Measurements from ENCODE around the gene SLC16A8. TPM values are rescaled to one million over a fixed set of nuclear protein-coding genes. Genes with fewer than 3 reads are reported as not detected.

SLC16A8 gene
- total RNA-seq, 4 donors from 2014 or later: not detected

DNA sequence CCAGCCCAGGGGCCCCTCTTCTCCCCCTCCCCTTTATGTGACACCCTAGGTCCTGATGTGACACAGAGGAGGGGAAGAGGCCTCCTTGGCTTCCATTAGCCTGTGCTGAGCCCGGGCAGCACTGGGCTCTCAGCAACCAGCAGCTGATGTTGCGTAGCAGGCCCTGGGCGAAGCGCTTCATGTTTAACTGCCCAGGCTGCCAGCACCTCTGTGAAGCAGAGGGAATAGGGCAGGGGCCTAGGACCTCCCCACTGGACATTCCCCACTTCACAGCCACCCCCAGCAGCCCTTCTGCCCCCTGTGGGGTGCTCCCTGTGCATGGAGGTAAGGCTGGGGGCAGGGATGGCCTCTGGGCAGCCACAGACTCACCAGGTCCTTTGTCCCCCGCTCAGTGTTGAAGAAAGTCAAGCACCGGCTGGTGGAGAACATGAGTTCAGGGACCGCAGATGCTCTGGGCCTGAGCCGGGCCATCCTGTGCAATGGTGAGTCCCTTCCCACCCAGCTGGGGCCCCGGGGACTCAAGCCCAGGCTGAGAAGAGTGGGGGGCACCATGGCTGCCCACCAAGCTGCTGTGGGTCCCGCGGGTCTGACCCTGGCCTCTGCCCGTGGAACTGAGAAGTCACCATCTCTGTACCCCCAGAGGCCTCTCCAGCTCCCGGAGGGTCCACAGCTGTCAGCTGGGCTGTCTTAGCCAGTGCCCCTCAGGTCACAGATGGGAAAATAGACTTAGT, 15.2 kb downstream of the SLC16A8 start:
- in situ Hi-C loops (cut with MboI; ENCODE audit: low pct_ligation_motif_present in 1 of 4, low pct_unique_long_range_greater_than_20kb in 1 of 4, low sequenced_read_pairs in 3 of 4) (loop anchor here in 1 of 4 donors (25.0 kb wide), 1 partner anchor 493 kb away; the partner anchor contains the start of gene DMC1), intact Hi-C loops (cut with DNase I; ENCODE audit: low total_unique reads) (no loop called here)
- DNase-seq: no peak
- Histone ChIP-seq H3K4me1 (peaks cover 0 to 7% (median 2%) of the 10 kb centered on the region in 4 donors), H3K27ac (peak overlapping the region; percentile 44 to 69 (median 64)), H3K27me3 (no peaks in the 10 kb centered on the region), H3K4me3 (no peak overlapping the region), H3K9me3 (no peaks in the 10 kb centered on the region), H3K36me3 (peaks cover 0 to 23% (median 10%) of the 10 kb centered on the region in 4 donors)
- TF ChIP-seq POLR2AphosphoS5 (IDR thresholded peaks at IDR 0.05): no peak
- no peak for TF ChIP-seq POLR2A (IDR thresholded peaks at IDR 0.05)
- TF ChIP-seq, protein P1, sequence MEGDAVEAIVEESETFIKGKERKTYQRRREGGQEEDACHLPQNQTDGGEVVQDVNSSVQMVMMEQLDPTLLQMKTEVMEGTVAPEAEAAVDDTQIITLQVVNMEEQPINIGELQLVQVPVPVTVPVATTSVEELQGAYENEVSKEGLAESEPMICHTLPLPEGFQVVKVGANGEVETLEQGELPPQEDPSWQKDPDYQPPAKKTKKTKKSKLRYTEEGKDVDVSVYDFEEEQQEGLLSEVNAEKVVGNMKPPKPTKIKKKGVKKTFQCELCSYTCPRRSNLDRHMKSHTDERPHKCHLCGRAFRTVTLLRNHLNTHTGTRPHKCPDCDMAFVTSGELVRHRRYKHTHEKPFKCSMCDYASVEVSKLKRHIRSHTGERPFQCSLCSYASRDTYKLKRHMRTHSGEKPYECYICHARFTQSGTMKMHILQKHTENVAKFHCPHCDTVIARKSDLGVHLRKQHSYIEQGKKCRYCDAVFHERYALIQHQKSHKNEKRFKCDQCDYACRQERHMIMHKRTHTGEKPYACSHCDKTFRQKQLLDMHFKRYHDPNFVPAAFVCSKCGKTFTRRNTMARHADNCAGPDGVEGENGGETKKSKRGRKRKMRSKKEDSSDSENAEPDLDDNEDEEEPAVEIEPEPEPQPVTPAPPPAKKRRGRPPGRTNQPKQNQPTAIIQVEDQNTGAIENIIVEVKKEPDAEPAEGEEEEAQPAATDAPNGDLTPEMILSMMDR (IDR thresholded peaks at IDR 0.05): no peak
- no peak for TF ChIP-seq EP300 (IDR thresholded peaks at IDR 0.05; ENCODE audit: low read depth)
- WGBS, 2 donors (ENCODE audit: low coverage in 1 of 2): 90% methylated on average over 12 of the region's 13 CpGs; no CpG with 5 or more reads in 1 of the 2 donors

DNA sequence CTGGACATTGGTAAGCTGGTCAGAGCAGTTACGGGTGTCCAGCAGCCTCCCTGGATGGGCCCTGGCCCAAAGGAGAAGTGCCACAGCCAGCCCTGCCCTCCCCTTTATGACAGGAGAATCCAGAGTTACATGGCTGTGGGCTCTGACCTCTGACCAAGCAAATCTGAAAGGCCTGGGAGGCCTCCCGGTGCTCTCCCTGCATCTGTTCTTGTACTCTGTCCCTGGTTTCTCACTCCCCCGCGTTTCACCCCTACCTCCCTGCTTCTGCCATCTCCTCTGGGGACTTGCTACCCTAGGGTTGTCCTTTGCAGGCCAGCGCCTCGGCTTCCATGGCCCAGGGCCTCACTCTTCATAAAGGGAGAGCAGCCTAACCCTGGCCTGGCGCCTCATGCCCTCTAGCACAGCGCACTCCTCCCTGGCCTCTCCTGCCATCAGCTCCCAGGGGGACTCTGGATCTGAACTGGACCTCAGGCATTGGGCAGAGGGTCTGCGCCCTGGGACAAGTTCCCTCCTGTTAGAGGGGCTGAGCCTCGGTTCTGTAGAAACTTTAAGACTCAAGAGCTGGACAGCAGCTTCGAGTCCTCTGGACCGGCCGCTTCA, 16.1 kb downstream of the SLC16A8 start:
- DNase-seq: no peak
- Histone ChIP-seq H3K4me1 (peaks cover 0 to 7% (median 2%) of the 10 kb centered on the region in 4 donors), H3K27me3 (no peaks in the 10 kb centered on the region), H3K27ac (no peak overlapping the region), H3K4me3 (no peak overlapping the region), H3K36me3 (peaks cover 0 to 23% (median 10%) of the 10 kb centered on the region in 4 donors), H3K9me3 (no peaks in the 10 kb centered on the region)
- TF ChIP-seq POLR2A (IDR thresholded peaks at IDR 0.05): no peak
- TF ChIP-seq POLR2AphosphoS5 (IDR thresholded peaks at IDR 0.05): no peak
- TF ChIP-seq, protein P1 (IDR thresholded peaks at IDR 0.05): no peak
- no peak for TF ChIP-seq EP300 (IDR thresholded peaks at IDR 0.05; ENCODE audit: low read depth)
- intact Hi-C loops (cut with DNase I; ENCODE audit: low total_unique reads): no loop called here
- 84 to 90% methylated on average over 6 to 13 of the region's 13 CpGs for WGBS, 2 donors (ENCODE audit: low coverage in 1 of 2)
- in situ Hi-C loops (cut with MboI; ENCODE audit: low pct_ligation_motif_present in 1 of 4, low pct_unique_long_range_greater_than_20kb in 1 of 4, low sequenced_read_pairs in 3 of 4): loop anchor here in 1 of 4 donors (25.0 kb wide), 1 partner anchor 494 kb away; the partner anchor contains the start of gene DMC1

DNA sequence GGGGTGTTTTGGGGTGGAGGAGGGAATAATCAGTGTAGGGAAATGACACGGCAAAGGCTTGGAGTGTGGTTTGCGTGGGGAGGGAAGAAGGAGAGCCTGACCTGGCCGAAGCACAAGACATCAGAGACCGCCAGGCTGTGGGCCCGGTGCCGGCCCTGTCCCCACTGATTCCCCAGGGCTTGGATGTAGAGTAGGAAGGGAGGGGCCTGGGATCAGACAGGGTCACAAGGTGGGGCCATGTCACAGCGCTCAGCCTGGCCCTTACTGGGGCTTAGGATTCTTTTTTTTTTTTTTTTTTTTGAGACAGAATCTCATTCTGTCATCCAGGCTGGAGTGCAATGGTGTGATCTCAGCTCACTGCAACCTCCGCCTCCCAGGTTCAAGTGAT, 17.0 kb downstream of the SLC16A8 start:
- in situ Hi-C loops (cut with MboI; ENCODE audit: low pct_ligation_motif_present in 1 of 4, low pct_unique_long_range_greater_than_20kb in 1 of 4, low sequenced_read_pairs in 3 of 4) (loop anchor here in 1 of 4 donors (25.0 kb wide), 1 partner anchor 495 kb away; the partner anchor contains the start of gene DMC1), intact Hi-C loops (cut with DNase I; ENCODE audit: low total_unique reads) (no loop called here)
- TF ChIP-seq POLR2AphosphoS5 (IDR thresholded peaks at IDR 0.05) (no peak), POLR2A (IDR thresholded peaks at IDR 0.05) (no peak), EP300 (IDR thresholded peaks at IDR 0.05; ENCODE audit: low read depth) (no peak)
- TF ChIP-seq, protein P1 (IDR thresholded peaks at IDR 0.05): no peak
- no peak overlapping the region for H3K27ac ChIP-seq
- H3K4me1 ChIP-seq: peaks cover 0 to 7% (median 2%) of the 10 kb centered on the region in 4 donors
- no peak overlapping the region for H3K4me3 ChIP-seq
- H3K9me3 ChIP-seq: no peaks in the 10 kb centered on the region
- H3K27me3 ChIP-seq: no peaks in the 10 kb centered on the region
- no peak for DNase-seq
- 87 to 90% methylated on average over 3 to 8 of the region's 8 CpGs for WGBS, 2 donors (ENCODE audit: low coverage in 1 of 2)
- H3K36me3 ChIP-seq: peaks cover 0 to 20% (median 7%) of the 10 kb centered on the region in 4 donors

DNA sequence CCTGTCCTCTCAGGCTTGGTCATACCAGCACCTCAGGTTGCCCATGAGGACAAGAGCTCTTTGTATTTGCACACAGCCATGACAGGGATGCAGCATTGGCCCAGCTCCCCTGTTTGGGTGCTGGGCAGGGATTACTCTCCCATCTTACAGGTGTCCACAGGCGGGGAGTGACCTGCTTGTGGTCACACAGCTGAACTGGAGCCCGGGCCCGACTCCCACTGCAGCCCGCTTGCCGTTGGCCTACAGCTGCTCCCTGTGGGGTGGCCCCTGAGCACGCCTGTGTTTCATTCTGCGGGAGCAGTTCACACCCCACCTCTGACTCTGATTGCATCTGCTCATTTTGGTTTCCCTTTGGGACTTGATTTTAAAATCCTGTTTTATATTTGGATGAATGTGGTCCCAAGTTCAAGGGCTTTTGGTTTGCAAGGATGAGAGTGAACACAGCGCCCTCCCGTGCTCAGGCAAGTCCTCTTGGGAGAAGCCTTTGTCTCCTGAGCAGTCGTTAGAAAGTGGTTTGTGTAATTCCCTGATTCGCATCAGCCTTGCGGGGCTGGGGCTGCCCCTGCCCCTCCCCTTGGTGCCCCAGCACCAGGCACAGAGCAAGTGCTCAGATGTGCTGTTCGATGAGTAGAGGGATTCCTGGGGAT, 17.5 kb downstream of the SLC16A8 start:
- Histone ChIP-seq H3K4me3 (no peak overlapping the region), H3K27me3 (no peaks in the 10 kb centered on the region), H3K27ac (no peak overlapping the region), H3K36me3 (peaks cover 0 to 15% (median 4%) of the 10 kb centered on the region in 4 donors), H3K9me3 (no peaks in the 10 kb centered on the region), H3K4me1 (peaks cover 0 to 7% (median 2%) of the 10 kb centered on the region in 4 donors)
- WGBS, 2 donors (ENCODE audit: low coverage in 1 of 2): 86% methylated on average over 13 of the region's 13 CpGs; no CpG with 5 or more reads in 1 of the 2 donors
- TF ChIP-seq EP300 (IDR thresholded peaks at IDR 0.05; ENCODE audit: low read depth) (no peak), POLR2AphosphoS5 (IDR thresholded peaks at IDR 0.05) (no peak)
- TF ChIP-seq, protein P1 (IDR thresholded peaks at IDR 0.05): no peak
- no peak for DNase-seq
- intact Hi-C loops (cut with DNase I; ENCODE audit: low total_unique reads): no loop called here
- in situ Hi-C loops (cut with MboI; ENCODE audit: low pct_ligation_motif_present in 1 of 4, low pct_unique_long_range_greater_than_20kb in 1 of 4, low sequenced_read_pairs in 3 of 4): loop anchor here in 1 of 4 donors (25.0 kb wide), 1 partner anchor 496 kb away; the partner anchor contains the start of gene DMC1
